GM12878 (cell line): ENCODE measurements around the gene SHC1. TPM values are rescaled to one million over a fixed set of nuclear protein-coding genes. Genes with fewer than 3 reads are reported as not detected.

ENCODE experiments used
- ATF3 ChIP-seq: IDR thresholded peaks from 2 replicates; pipeline ENCODE4 v1.6.1; 2011; ENCODE audit warnings: low read depth, mild to moderate bottlenecking, low read length, moderate library complexity, borderline replicate concordance; ENCODE audit errors: extremely low read depth
- BACH1 ChIP-seq: fragments of 450-650 bp; IDR thresholded peaks from 2 replicates; pipeline ENCODE4 v1.6.1; 2017; ENCODE audit warnings: mild to moderate bottlenecking, borderline replicate concordance
- BCLAF1 ChIP-seq: fragments of 450-650 bp; IDR thresholded peaks from 2 replicates; pipeline ENCODE4 v1.6.1; 2017; ENCODE audit warnings: antibody characterized with exemption, mild to moderate bottlenecking, moderate library complexity
- CHD2 ChIP-seq: IDR thresholded peaks from 2 replicates; pipeline ENCODE4 v1.6.1; 2011; ENCODE audit warnings: low read depth, low read length, improper control_type of control experiment, borderline replicate concordance
- E2F4 ChIP-seq: IDR thresholded peaks from 2 replicates; pipeline ENCODE4 v1.6.1; 2012; ENCODE audit warnings: low read depth, low read length, improper control_type of control experiment
- HDAC6 ChIP-seq: fragments of 200-600 bp; sonication (generic); IDR thresholded peaks from one replicate; pipeline ENCODE4 v1.8.0; 2017; ENCODE audit warnings: antibody characterized with exemption; ENCODE audit not compliant: unreplicated experiment
- KLF5 ChIP-seq: fragments of 450-650 bp; IDR thresholded peaks from 2 replicates; pipeline ENCODE4 v1.6.1; 2014; ENCODE audit warnings: mild to moderate bottlenecking; ENCODE audit not compliant: partially characterized antibody
- MAX ChIP-seq: IDR thresholded peaks from 2 replicates; pipeline ENCODE4 v1.6.1; 2012; ENCODE audit warnings: low read depth, low read length, improper control_type of control experiment
- MYC ChIP-seq: IDR thresholded peaks from 2 replicates; pipeline ENCODE4 v1.6.1; 2011; ENCODE audit warnings: mild to moderate bottlenecking, low read length, moderate library complexity, inconsistent platforms; ENCODE audit not compliant: insufficient read depth, insufficient replicate concordance, insufficient read length, severe bottlenecking
- NFYA ChIP-seq: IDR thresholded peaks from 2 replicates; pipeline ENCODE4 v1.6.1; 2011; ENCODE audit warnings: low read depth, mild to moderate bottlenecking, low read length, improper control_type of control experiment, borderline replicate concordance
- RAD21 ChIP-seq: IDR thresholded peaks from 2 replicates; pipeline ENCODE4 v1.6.1; 2011; ENCODE audit warnings: mild to moderate bottlenecking, low read depth, low read length, moderate library complexity; ENCODE audit not compliant: insufficient read depth
- RAD51 ChIP-seq: fragments of 450-650 bp; IDR thresholded peaks from 2 replicates; pipeline ENCODE4 v1.6.1; 2016; ENCODE audit warnings: moderate library complexity, mild to moderate bottlenecking, inconsistent platforms
- RELB ChIP-seq: fragments of 450-650 bp; IDR thresholded peaks from 2 replicates; pipeline ENCODE4 v1.6.1; 2017; ENCODE audit warnings: low read depth, mild to moderate bottlenecking, moderate library complexity
- SUPT20H ChIP-seq: IDR thresholded peaks from 2 replicates; pipeline ENCODE4 v1.6.1; 2011; ENCODE audit warnings: low read depth, mild to moderate bottlenecking, low read length, moderate library complexity, borderline replicate concordance; ENCODE audit not compliant: control insufficient read depth
- SUZ12 ChIP-seq: fragments of 200-600 bp; sonication (generic); IDR thresholded peaks from one replicate; pipeline ENCODE4 v1.6.1; 2018; ENCODE audit warnings: antibody characterized with exemption, mild to moderate bottlenecking; ENCODE audit not compliant: unreplicated experiment
- TARDBP ChIP-seq: IDR thresholded peaks from 2 replicates; pipeline ENCODE4 v1.6.1; 2016; ENCODE audit warnings: borderline replicate concordance
- WRNIP1 ChIP-seq: IDR thresholded peaks from 2 replicates; pipeline ENCODE4 v1.6.1; 2011; ENCODE audit warnings: low read depth, low read length, improper control_type of control experiment, borderline replicate concordance
- ZNF687 ChIP-seq: fragments of 450-650 bp; IDR thresholded peaks from 2 replicates; pipeline ENCODE4 v1.6.1; 2017; ENCODE audit warnings: mild to moderate bottlenecking, moderate library complexity
- polyA plus RNA-seq, 11 experiments: library from polyadenylated mRNA; depleted of rRNA in 4 of 11; unstranded in 6 of 11; stranded (reverse) in 5 of 11; fragments of >200 nt; fragmentation: Nextera tagmentation in 4 of 11; fragmentation: Illumina TruSeq in 1 of 11; extraction: Ambion mirVana in 4 of 11; extraction: Trizol in 1 of 11; gene quantifications; 1 replicate in 1 of 11; 2 replicates in 10 of 11; pipeline versions ENCODE4 v1.2.1 to v1.2.3, GENCODE V29; 2011 to 2016; ENCODE audit warnings: inconsistent platforms in 2 of 11, missing spikeins in 2 of 11, low read depth in 1 of 11
- total RNA-seq, 4 experiments: library from RNA; depleted of rRNA in 3 of 4; stranded (reverse); fragments of >200 nt in 3 of 4; fragmentation: Illumina TruSeq in 1 of 4; extraction: Trizol in 1 of 4; gene quantifications; 2 replicates each; pipeline versions ENCODE4 v1.2.1 to v1.2.3, GENCODE V29; 2013 to 2021

SHC1 gene
- total and polyA plus RNA-seq, 10 of the 15 experiments (the other 5 are each of a cell fraction or from before 2014, with no cell fraction given) = 2.6 to 49.3 (median 25.2) TPM

- no peak for TF ChIP-seq RELB
- TF ChIP-seq RAD51 = no peak
- no peak for TF ChIP-seq CHD2
- no peak for TF ChIP-seq NFYA
- TF ChIP-seq SUZ12 = no peak
- no peak for TF ChIP-seq MAX
- no peak for TF ChIP-seq SUPT20H
- no peak for TF ChIP-seq WRNIP1
- TF ChIP-seq KLF5 = peak; percentile 48
- no peak for TF ChIP-seq BCLAF1
- TF ChIP-seq ATF3 = no peak
- no peak for TF ChIP-seq ZNF687
- no peak for TF ChIP-seq BACH1
- TF ChIP-seq RAD21 = no peak
- no peak for TF ChIP-seq HDAC6
- TF ChIP-seq MYC = no peak
- no peak for TF ChIP-seq E2F4
- TF ChIP-seq TARDBP = no peak
Measured at GRCh38 chr1:154955039-154955717, 15.4 kb downstream of the SHC1 start (continued).
